ENCODE measurements around the gene TUSC2.
"Not testable (repeated sequence)": the region's sequence is repeated elsewhere in the genome, so short reads cannot be mapped to it uniquely, and the experiment has no call there.

TUSC2 gene

DNA sequence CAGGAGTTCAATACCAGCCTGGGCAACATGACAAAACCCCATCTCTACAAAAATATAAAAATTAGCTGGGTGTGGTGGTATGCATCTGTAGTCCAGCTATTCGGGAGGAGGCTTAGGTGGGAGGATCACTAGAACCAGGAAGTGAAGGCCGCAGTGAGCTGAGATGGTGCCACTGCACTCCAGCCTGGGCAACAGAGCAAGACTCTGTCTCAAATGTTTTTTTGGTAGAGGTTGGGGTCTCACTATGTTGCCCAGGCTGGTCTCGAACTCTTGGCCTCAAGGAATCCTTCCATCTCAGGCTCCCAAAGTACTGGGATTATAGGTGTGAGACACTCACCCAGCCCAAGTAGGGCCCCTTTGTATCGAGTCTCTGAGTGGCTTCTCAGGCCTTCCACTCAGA, 33.9 kb downstream of the TUSC2 start:
- no peak for DNase-seq (ENCODE audit: low spot score)

DNA sequence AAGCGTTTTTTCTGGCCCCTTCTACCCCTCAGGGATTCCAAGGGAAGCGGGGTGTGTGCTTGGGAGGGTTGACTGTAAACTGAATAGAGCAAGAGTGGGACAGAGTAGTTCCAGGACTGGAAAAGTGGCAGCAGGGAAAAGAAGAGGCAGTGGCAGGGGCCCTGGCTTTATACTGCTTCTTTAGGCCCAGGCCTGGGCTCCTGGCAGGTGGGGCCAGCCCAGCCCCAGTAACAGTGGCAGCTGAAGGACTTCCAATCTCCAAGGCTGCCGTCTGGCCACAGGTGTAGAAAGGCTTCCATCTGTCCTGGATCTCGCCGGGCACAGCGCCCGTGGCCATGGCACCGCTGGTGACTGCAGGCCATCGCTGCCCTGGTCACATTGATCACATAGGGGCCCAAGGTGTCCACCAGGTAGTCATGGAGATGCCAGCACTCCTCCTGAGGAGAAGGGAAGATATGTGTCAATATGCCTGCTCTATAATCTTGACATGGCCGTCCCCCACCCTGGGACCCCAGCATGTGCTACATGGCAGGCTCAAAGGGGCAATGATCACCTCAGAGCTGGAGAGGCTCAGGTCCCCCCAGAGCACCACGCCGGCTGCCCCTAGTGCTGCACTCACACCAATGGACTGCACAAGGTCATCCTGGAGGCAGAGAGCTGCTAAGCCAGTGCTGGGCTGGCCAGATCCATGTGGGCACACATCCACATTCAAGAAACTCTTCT, 34.8 kb downstream of the TUSC2 start:
- no peak for DNase-seq (ENCODE audit: low spot score)

DNA sequence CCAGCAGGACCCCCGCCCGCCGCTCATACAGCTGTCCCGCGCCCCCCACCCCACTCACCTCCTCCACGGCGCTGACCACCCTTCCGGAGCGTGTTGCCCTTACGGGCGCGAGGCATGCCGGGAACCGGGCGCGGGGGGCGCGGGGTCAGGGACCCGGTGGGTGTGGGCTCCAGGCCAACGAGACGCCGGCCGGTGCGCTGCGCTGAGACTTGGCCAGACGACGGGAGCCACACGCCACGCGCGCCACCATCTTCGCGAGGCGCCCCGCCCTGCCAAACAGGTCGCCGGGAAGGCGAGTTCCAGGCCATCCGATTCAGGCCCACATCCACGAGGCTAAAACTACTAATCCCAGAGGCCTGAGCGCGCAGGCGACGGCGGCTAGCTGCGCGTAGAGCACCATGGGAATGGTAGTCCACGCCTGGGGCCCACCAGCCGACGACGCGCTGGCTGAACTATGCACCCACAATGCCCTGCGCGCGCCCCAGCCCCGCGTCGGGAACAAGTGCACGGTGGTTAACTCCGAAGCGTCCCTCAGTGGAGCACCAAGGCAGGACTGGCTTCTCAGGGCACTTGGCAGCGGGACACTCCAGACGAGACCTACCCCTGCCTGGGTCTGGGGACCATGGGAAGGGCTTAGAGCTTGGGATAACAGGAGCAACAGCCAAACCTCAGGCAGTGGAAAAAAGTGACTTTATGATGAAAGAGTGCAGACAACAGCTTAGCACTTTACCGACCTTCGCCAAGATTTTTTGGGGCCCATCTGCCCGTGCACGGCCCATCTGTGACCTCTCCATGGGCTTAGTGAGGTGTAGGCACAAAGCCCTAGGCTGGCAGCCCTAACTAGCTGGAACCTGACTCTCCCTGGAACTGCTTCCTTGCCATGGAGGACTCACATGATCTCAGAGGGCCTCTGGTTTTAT, 35.6 kb downstream of the TUSC2 start, which contains the start of gene IFRD2:
IFRD2 (minus strand) TSS at position 271 of the 920 bp plus-strand sequence; CDS start at position 116, 155 bp downstream.
- peak; percentile 97 for DNase-seq (ENCODE audit: low spot score)

DNA sequence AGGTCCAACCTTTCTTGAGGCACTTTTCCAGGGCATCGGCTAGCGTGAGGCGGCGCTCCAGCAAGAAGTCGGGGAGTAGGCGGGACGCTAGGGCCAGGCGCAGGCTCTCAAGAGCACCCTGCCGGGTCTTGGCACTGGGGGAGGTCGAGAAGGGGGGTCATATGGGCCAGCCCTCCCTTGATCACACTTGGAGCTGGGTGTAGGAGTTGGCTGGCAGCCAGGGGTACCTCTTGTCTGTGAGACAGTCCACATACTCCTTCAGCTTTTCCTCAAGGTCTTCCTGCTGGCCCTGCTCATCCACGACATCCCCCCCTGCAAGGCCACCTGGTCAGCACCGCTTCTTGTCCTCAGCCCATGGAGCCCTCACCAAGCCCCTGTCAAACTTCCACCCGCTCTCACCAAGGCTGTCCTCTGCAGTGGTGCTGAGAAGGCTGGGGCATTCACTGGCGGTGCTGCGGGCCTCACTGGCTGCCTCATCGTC, 37.8 kb downstream of the TUSC2 start:
- no peak for DNase-seq (ENCODE audit: low spot score)

DNA sequence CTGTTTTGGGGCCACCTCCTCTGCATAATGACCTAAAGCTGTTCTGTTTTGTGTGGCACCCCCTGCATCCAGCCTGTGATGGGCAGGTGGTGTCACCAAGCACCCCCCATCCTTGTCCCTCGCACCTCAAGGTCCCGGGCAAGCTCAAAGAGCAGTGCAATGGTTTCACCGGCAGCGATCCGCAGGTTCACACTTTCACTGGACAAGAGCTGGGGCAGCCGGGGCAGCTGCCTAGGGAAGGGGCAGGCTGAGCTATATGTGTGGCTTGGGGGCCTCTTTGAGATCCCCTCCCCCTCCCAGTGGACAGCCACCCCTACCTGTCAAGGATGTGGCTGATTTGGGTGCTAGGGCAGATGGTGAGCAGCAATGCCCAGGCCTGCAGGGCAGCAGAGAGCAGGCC, 38.9 kb downstream of the TUSC2 start:
- DNase-seq (ENCODE audit: low spot score), result no peak

DNA sequence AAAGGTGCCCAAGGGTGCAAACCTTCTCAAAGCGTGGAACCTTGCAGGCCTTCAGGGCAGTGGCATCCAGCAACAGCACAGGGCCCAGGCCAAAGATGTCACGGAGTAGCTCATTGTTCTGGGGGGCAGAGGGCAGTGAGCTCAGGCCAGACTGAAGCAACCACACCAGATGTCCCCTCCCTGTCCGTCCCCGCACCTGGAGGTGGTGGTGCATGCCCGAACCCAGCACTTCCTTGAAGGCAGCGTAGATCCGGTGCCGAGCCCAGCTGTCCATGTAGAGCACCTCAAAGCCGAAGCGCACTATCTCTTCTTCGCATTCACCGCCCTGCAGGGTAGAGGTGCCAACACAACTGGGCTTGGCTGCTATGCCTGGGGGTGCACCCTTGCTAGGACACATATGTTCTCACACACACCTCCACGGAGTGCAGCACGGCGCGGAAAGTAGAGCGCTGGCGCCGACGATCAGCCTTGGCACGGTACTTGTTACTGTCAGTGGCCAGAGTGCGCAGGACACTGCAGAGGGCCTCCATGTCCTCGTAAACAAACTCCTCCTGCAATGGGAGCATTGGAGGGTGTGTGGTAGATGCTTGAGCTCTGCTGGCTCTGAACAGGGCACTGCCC, 39.5 kb downstream of the TUSC2 start:
- no peak for DNase-seq (ENCODE audit: low spot score)

DNA sequence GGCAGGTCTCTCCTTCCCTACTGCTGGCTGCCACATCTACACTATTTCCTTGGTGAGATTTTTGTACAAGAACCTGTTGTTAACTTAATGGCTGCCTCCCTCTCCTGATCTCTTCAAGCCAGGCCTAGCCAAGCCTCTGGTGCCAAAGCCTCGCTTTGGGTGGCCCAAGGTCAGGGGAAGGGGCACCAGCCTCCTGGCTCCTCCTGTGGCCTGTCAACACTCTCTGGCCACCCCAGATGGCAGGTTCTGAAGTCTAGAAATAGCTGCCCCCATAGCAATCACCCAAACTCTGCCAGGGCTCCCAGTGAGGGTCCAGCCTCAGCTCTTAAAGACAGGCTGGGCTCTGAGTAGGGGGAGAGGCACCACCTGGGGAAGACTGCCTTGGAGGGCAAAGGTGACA, 40.8 kb downstream of the TUSC2 start:
- no peak for DNase-seq (ENCODE audit: low spot score)

DNA sequence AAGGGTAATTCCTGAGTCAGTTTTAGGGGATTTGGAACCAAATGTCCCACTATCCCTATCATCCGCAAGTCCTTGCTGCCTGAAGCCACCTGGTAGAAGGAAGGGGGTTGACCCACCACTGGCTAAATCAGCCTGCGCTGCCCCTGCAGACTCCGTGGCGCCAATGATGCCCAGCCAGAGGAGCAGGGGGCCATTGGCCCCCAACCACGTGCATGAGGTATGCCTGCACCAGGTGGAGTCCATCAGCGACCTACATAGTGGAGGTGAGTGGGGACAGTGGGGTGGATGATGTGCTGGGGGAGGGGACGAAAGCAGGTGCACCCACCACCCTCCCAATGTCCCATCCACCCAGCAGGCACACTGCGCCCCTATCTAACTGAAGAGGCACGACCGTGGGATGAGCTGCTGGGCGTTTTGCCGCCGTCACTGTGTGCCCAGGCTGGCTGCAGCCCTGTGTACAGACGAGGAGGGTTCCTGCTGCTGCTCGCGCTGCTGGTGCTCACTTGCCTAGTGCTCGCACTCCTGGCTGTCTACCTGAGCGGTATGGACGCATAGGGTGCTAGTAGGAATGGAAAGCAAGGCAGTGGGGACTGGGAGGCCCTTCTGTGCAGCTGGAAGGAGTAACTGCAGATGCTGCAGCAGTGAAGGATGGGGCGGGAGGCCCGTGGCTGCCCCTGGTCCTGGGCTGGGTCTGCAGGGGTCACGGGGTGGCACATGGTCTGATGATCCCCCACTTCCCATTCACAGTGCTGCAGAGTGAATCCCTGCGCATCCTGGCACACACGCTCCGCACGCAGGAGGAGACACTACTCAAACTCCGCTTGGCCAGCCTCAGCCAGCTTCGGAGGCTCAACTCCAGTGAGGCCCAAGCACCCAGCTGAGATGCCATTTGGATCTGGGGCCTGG, 41.4 kb downstream of the TUSC2 start:
- no peak for DNase-seq (ENCODE audit: low spot score)

DNA sequence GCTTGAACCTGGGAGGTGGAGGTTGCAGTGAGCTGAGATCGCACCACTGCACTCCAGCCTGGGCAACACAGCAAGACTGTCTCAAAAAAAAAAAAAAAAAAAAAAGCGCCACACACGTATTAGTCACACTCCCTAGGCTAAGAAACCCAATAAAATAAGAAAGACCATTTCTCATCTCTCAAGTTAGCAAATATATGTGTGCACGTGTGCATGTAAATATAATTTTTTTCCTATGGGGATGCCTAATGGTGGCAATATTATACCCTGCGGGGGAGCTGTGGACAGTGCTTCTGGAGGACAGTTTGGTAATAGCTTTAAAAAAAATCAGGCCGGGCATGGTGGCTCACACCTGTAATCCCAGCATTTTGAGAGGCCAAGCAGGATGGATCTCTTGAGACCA, 43.9 kb downstream of the TUSC2 start:
- DNase-seq (ENCODE audit: low spot score), result not testable (repeated sequence)

DNA sequence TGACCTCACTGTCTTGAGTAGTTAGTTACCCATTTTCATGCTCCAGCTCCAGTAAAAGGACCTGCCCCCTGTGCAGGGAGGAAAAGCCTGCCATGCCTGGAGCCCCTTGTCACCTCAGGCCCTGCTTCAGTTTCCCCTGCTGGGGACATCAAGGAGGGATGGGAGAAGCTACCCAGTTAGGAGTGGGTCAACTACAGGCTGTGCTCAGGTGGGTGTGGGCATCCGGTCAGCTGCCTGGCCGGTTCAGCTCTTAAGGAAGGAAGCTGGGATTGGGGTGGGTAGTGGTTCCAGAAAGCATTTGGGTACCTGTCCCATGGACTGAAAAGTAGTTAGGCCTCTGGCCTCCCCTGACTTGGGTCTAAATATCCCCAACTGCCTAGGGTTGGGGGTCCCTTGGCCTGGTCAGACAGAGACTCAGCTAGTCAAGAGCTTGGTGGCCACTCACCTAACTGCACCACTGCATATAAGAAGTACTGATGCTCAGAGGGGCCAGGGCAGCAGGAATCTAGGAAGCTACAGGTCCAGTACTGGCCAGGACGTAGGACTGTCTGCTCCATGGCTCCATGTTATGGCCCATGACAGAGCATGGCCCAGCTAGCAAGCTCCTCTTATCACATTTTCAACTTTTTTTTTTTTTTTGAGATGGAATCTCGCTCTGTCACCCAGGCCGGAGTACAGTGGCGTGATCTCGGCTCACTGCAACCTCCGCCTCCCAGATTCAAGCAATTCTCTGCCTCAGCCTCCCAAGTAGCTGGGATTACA, 48.6 kb downstream of the TUSC2 start:
- no peak for DNase-seq (ENCODE audit: low spot score)

DNA sequence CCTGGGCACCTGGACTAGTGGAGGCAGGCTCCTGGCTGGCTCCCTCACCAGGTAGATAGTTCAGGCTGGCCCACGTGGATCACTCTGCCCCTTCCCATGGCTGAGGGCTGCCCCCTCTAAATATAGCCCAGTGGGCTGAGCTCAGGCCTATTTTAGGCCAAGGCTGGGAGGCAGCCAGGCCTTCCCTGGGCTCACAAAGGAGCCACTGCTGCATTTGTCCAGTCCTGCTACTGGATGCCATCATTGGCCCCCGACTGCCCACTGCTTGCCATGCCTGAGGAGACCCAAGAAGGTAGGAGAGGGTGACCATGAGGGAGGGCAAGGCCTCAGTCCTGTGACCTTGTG, 49.2 kb downstream of the TUSC2 start, which contains the start of gene LSMEM2:
LSMEM2 (plus strand) TSS at position 208 of the 345 bp plus-strand sequence; CDS start at position 235, 27 bp downstream.
- no peak for DNase-seq (ENCODE audit: low spot score)

DNA sequence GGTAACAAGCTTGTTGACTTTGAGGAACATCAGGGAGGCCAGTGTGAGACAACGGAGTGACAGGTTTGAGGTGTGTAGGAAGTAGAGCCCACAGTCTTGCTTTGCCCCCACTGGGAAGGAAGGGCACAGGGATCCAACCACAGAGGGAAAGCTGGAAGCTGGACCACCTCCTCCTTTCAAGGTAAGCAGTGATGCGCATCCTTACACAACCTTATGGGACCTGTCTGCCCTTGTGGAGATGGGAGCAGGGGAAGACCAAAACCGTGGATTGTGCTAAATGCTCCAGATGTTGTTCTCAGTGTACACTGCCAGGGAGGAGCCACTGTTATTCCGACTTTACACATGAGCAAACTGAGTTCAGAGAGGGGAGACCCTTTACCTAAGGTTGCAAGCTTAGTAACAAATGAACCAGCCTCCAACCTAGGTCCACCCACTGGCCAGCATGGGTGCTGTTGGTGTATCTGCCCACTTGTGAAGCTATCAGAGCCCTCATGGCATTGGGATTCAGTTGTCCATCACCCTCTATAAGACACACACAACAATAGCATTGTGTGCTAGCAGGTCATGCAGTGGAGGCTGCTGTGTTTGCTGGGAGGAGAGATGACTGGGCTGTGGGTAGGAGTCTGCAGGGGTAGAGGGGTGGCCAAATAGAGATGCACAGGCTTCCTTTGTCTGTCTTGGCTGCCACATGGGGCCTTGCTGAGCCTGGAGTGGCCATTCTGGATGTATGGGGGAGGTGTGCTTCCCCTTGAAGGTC, 49.7 kb downstream of the TUSC2 start:
- no peak for DNase-seq (ENCODE audit: low spot score)

DNA sequence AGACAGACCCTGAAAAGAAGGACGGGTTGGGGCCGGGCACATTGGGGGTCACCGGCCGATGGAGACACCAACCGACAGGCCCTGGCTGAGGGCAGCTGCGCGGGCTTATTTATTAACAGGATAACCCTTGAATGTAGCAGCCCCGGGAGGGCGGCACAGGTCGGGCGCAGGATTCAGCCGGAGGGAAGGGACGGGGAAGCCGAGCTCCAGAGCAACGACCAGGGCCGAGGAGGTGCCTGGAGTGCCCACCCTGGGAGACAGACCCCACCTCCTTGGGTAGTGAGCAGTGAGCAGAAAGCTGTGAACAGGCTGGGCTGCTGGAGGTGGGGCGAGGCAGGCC, 51.3 kb downstream of the TUSC2 start:
- DNase-seq (ENCODE audit: low spot score), result no peak

DNA sequence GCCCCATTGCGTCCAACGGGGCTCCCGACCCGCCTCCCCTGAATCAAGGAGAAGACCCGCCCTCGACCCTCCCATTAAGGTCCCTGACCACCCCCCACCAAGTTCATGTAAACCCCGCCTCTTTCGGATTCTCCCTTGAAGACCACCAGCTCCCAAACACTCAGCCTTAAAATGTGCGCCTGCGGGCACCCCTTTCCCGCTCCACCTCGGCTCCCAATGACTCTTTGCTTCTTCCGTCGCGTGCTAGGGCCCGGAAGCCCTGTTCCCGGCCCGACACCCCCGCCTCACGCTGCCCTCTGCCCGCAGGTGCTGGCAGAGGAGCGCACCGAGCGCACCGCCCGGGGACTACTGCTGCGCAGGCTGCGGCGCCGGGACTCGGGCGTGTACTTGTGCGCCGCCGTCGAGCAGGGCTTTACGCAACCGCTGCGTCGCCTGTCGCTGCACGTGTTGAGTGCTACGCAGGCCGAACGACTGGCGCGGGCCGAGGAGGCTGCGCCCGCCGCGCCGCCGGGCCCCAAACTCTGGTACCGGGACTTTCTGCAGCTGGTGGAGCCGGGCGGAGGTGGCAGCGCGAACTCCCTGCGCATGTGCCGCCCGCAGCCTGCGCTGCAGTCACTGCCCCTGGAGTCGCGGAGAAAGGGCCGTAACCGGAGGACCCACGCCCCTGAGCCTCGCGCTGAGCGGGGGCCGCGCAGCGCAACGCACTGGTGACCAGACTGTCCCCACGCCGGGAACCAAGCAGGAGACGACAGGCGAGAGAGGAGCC, 51.8 kb downstream of the TUSC2 start:
- DNase-seq (ENCODE audit: low spot score), result no peak

DNA sequence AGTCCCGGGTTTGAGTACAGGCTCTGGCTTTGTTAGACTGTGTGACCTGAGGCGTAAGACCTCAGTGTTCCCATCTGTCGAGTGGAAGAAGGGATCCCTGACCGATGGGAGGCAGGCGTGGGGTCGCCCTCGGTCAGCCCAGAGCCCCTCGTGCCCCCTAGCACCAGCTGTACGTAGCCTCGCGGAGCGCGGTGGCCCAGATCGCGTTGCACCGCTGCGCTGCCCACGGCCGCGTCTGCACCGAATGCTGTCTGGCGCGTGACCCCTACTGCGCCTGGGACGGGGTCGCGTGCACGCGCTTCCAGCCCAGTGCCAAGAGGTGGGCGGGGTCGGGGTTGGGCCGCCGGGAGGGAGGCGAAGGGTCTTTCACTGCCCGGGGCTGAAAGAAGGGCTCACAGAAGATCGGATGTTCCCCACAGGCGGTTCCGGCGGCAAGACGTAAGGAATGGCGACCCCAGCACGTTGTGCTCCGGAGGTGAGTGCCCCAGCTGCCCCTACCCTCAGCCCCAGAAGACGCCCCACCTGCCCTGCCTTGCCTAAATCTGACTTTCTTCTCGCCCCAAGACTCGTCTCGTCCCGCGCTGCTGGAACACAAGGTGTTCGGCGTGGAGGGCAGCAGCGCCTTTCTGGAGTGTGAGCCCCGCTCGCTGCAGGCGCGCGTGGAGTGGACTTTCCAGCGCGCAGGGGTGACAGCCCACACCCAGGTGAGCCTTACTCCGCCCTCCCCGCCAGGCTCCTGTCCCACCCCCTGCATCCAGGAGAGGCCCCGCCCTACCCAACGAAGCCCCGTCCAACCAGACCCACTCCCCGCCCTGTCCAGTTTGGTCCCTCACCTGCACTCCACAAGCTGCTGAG, 52.7 kb downstream of the TUSC2 start:
- no peak for DNase-seq (ENCODE audit: low spot score)
